Uterus (tissue), 2 donors: ENCODE data around the gene FAM118B.

Source experiments
- POLR2A ChIP-seq, 2 donors: fragments of 450-650 bp; IDR thresholded peaks; one replicate each; pipeline ENCODE4 v1.6.1; 2016; ENCODE audit warnings: antibody characterized with exemption in 2 of 2, mild to moderate bottlenecking in 1 of 2, moderate library complexity in 1 of 2
- TF ChIP-seq, protein P1 (sequence below), 4 experiments: fragments of 200-600 bp in 2 of 4; fragments of 450-650 bp in 2 of 4; sonication (generic) in 2 of 4; IDR thresholded peaks; one replicate each; pipeline ENCODE4 v1.5.1; 2016 to 2019; ENCODE audit warnings: antibody characterized with exemption in 4 of 4, mild to moderate bottlenecking in 2 of 4, moderate library complexity in 1 of 4

DNA sequence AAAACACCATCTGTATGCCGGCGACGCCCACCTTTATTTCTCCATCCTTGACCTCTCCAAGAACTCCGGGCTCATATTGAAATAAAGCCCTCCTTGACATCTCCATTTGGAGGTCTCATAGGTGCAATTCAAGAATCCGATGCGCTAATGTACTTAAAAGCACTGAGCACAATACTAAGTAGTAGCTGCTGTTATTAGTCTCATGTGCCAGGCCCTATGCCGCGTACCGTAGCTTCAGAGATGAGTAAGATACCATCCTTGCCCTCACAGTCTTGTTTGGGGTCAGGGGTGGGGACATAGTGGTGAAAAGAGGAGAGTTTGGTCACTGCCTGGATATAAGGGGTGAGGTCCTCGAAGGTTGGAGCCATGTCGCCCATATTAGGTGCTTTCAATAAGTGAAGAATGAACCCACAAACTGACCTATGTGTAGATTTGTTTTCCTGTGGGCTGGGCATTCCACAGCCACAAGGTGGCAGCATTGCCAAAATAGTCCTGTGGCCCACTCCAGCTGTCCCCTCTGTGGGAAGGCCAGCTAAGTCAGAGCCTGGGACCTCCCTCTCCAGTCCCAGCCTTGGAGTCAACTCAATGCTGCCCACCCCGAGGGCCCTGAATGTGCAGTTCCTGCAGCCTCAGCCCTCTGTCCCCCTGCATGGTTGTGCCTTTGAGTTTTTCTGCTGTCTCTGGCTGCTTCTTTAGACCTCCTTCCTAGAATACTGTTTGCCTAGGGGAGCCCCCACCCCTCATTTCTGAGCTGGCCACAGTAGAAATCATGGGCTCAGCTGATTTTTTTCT lies 98.8 kb downstream of the FAM118B start:
- no peak for TF ChIP-seq POLR2A (IDR thresholded peaks at IDR 0.05)
- TF ChIP-seq, protein P1, sequence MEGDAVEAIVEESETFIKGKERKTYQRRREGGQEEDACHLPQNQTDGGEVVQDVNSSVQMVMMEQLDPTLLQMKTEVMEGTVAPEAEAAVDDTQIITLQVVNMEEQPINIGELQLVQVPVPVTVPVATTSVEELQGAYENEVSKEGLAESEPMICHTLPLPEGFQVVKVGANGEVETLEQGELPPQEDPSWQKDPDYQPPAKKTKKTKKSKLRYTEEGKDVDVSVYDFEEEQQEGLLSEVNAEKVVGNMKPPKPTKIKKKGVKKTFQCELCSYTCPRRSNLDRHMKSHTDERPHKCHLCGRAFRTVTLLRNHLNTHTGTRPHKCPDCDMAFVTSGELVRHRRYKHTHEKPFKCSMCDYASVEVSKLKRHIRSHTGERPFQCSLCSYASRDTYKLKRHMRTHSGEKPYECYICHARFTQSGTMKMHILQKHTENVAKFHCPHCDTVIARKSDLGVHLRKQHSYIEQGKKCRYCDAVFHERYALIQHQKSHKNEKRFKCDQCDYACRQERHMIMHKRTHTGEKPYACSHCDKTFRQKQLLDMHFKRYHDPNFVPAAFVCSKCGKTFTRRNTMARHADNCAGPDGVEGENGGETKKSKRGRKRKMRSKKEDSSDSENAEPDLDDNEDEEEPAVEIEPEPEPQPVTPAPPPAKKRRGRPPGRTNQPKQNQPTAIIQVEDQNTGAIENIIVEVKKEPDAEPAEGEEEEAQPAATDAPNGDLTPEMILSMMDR (IDR thresholded peaks at IDR 0.05), result peak; percentile 84 to 88 (median 87)
